Ammon's horn (tissue), 1 donor: ENCODE results near the gene CAPRIN2.

Source experiments
- DNase-seq: peaks from one replicate; pipeline ENCODE4 v3.0.0-alpha.2; 2016; ENCODE audit warnings: low spot score

Gene CAPRIN2

GRCh38 chr12:30700216-30700900 lies 54.4 kb downstream of the CAPRIN2 start:
- DNase-seq: peak; percentile 35

GRCh38 chr12:30698346-30698745 lies 56.4 kb downstream of the CAPRIN2 start:
- DNase-seq: no peak

GRCh38 chr12:30696943-30697342 lies 57.8 kb downstream of the CAPRIN2 start:
- DNase-seq: no peak

- no peak for DNase-seq
Observed at GRCh38 chr12:30696486-30696885, 58.3 kb downstream of the CAPRIN2 start.

GRCh38 chr12:30696103-30696408 lies 58.7 kb downstream of the CAPRIN2 start:
- no peak for DNase-seq

GRCh38 chr12:30695199-30696102 lies 59.3 kb downstream of the CAPRIN2 start, which contains the start of gene IPO8:
IPO8 (minus strand) TSS chr12:30695869; CDS start chr12:30695647, 222 bp downstream.
- DNase-seq: peak; percentile 95

GRCh38 chr12:30694412-30695198 lies 60.1 kb downstream of the CAPRIN2 start:
- peak; percentile 45 for DNase-seq

- no peak for DNase-seq
Observed at GRCh38 chr12:30692470-30692869, 62.3 kb downstream of the CAPRIN2 start.

GRCh38 chr12:30691122-30691879 lies 63.5 kb downstream of the CAPRIN2 start:
- peak; percentile 30 for DNase-seq

- DNase-seq: no peak
Observed at GRCh38 chr12:30687265-30687986, 67.3 kb downstream of the CAPRIN2 start.

- DNase-seq: no peak
Observed at GRCh38 chr12:30679241-30679640, 75.5 kb downstream of the CAPRIN2 start.

GRCh38 chr12:30678221-30678620 lies 76.5 kb downstream of the CAPRIN2 start:
- DNase-seq: no peak

- no peak for DNase-seq
Observed at GRCh38 chr12:30661210-30661609, 93.5 kb downstream of the CAPRIN2 start.
